ENCODE data around the gene PTPRA. TPM values are rescaled to one million over a fixed set of nuclear protein-coding genes. Genes with fewer than 3 reads are reported as not detected.

PTPRA gene
- total and polyA plus RNA-seq, 2 of the 8 experiments (the other 6 are each of a cell fraction or from before 2014, with no cell fraction given), result 47.7 to 51.3 TPM

GRCh38 chr20:2899243-2899642, 26.0 kb downstream of the PTPRA start (continued):
- TF ChIP-seq, protein P1, sequence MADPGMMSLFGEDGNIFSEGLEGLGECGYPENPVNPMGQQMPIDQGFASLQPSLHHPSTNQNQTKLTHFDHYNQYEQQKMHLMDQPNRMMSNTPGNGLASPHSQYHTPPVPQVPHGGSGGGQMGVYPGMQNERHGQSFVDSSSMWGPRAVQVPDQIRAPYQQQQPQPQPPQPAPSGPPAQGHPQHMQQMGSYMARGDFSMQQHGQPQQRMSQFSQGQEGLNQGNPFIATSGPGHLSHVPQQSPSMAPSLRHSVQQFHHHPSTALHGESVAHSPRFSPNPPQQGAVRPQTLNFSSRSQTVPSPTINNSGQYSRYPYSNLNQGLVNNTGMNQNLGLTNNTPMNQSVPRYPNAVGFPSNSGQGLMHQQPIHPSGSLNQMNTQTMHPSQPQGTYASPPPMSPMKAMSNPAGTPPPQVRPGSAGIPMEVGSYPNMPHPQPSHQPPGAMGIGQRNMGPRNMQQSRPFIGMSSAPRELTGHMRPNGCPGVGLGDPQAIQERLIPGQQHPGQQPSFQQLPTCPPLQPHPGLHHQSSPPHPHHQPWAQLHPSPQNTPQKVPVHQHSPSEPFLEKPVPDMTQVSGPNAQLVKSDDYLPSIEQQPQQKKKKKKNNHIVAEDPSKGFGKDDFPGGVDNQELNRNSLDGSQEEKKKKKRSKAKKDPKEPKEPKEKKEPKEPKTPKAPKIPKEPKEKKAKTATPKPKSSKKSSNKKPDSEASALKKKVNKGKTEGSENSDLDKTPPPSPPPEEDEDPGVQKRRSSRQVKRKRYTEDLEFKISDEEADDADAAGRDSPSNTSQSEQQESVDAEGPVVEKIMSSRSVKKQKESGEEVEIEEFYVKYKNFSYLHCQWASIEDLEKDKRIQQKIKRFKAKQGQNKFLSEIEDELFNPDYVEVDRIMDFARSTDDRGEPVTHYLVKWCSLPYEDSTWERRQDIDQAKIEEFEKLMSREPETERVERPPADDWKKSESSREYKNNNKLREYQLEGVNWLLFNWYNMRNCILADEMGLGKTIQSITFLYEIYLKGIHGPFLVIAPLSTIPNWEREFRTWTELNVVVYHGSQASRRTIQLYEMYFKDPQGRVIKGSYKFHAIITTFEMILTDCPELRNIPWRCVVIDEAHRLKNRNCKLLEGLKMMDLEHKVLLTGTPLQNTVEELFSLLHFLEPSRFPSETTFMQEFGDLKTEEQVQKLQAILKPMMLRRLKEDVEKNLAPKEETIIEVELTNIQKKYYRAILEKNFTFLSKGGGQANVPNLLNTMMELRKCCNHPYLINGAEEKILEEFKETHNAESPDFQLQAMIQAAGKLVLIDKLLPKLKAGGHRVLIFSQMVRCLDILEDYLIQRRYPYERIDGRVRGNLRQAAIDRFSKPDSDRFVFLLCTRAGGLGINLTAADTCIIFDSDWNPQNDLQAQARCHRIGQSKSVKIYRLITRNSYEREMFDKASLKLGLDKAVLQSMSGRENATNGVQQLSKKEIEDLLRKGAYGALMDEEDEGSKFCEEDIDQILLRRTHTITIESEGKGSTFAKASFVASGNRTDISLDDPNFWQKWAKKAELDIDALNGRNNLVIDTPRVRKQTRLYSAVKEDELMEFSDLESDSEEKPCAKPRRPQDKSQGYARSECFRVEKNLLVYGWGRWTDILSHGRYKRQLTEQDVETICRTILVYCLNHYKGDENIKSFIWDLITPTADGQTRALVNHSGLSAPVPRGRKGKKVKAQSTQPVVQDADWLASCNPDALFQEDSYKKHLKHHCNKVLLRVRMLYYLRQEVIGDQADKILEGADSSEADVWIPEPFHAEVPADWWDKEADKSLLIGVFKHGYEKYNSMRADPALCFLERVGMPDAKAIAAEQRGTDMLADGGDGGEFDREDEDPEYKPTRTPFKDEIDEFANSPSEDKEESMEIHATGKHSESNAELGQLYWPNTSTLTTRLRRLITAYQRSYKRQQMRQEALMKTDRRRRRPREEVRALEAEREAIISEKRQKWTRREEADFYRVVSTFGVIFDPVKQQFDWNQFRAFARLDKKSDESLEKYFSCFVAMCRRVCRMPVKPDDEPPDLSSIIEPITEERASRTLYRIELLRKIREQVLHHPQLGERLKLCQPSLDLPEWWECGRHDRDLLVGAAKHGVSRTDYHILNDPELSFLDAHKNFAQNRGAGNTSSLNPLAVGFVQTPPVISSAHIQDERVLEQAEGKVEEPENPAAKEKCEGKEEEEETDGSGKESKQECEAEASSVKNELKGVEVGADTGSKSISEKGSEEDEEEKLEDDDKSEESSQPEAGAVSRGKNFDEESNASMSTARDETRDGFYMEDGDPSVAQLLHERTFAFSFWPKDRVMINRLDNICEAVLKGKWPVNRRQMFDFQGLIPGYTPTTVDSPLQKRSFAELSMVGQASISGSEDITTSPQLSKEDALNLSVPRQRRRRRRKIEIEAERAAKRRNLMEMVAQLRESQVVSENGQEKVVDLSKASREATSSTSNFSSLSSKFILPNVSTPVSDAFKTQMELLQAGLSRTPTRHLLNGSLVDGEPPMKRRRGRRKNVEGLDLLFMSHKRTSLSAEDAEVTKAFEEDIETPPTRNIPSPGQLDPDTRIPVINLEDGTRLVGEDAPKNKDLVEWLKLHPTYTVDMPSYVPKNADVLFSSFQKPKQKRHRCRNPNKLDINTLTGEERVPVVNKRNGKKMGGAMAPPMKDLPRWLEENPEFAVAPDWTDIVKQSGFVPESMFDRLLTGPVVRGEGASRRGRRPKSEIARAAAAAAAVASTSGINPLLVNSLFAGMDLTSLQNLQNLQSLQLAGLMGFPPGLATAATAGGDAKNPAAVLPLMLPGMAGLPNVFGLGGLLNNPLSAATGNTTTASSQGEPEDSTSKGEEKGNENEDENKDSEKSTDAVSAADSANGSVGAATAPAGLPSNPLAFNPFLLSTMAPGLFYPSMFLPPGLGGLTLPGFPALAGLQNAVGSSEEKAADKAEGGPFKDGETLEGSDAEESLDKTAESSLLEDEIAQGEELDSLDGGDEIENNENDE (IDR thresholded peaks at IDR 0.05; ENCODE audit: insufficient replicate concordance, low read length), result no peak
- TF ChIP-seq KDM5A (IDR thresholded peaks at IDR 0.05; ENCODE audit: low read length) (no peak), TAF1 (IDR thresholded peaks at IDR 0.05; ENCODE audit: low read depth, low read length) (no peak), RXRA (IDR thresholded peaks at IDR 0.05; ENCODE audit: insufficient read depth, low read depth, low read length) (no peak), EGR1 (IDR thresholded peaks at IDR 0.05; ENCODE audit: borderline replicate concordance, low read depth, low read length) (no peak), KDM4A (IDR thresholded peaks at IDR 0.05; ENCODE audit: low read depth, low read length, severe bottlenecking) (no peak), SIX5 (IDR thresholded peaks at IDR 0.05; ENCODE audit: low read depth, low read length) (no peak), FOSL1 (IDR thresholded peaks at IDR 0.05; ENCODE audit: insufficient read depth, low read depth, low read length) (no peak), POLR2A (IDR thresholded peaks at IDR 0.05; ENCODE audit: control extremely low read depth in 1 of 2, low read depth in 2 of 2, low read length in 2 of 2) (no peak), CREB1 (IDR thresholded peaks at IDR 0.05) (no peak), JUN (IDR thresholded peaks at IDR 0.05; ENCODE audit: low read depth, low read length) (no peak), RAD21 (IDR thresholded peaks at IDR 0.05 in 1 of 2, conservative IDR thresholded peaks at IDR 0.05 in 1 of 2; ENCODE audit: low read depth in 2 of 2, low read length in 2 of 2) (no peak)
